Endodermal cell (in vitro differentiated cells): ENCODE measurements around the gene ALPK1. TPM values are rescaled to one million over a fixed set of nuclear protein-coding genes. Genes with fewer than 3 reads are reported as not detected.
"Not testable (repeated sequence)": the region's sequence is repeated elsewhere in the genome, so short reads cannot be mapped to it uniquely, and the experiment has no call there.

Experiments used
- DNase-seq: peaks from one replicate; pipeline ENCODE4 v3.0.0-alpha.2; 2017
- H3K27ac ChIP-seq: 2 replicates; pipeline ENCODE4 v1.5.1; 2013; ENCODE audit warnings: mild to moderate bottlenecking, low read depth, low read length, moderate library complexity
- H3K27me3 ChIP-seq: 2 replicates; pipeline ENCODE4 v1.6.1; 2013; ENCODE audit warnings: mild to moderate bottlenecking, low read length, moderate library complexity; ENCODE audit not compliant: insufficient read depth, control insufficient read depth, poor library complexity, severe bottlenecking
- H3K36me3 ChIP-seq: 2 replicates; pipeline ENCODE4 v1.7.0; 2013; ENCODE audit warnings: mild to moderate bottlenecking, low read length, moderate library complexity; ENCODE audit not compliant: control insufficient read depth, insufficient read depth
- H3K4me1 ChIP-seq: one replicate; pipeline ENCODE4 v1.7.0; 2013; ENCODE audit warnings: low read length; ENCODE audit not compliant: control insufficient read depth, insufficient read depth
- H3K4me3 ChIP-seq: 2 replicates; pipeline ENCODE4 v1.5.1; 2013; ENCODE audit warnings: mild to moderate bottlenecking, low read length, moderate library complexity
- H3K9ac ChIP-seq: 2 replicates; pipeline ENCODE4 v1.6.1; 2013; ENCODE audit warnings: mild to moderate bottlenecking, low read length, moderate library complexity; ENCODE audit not compliant: poor library complexity, severe bottlenecking; ENCODE audit errors: extremely low read depth
- H3K9me3 ChIP-seq: 2 replicates; pipeline ENCODE4 v1.6.1; 2013; ENCODE audit warnings: mild to moderate bottlenecking, low read length, moderate library complexity; ENCODE audit not compliant: control insufficient read depth
- H3K27ac Mint-ChIP-seq: 2 replicates; pipeline ENCODE4 v1.8.0; 2020; ENCODE audit warnings: mixed read lengths
- H3K27me3 Mint-ChIP-seq: 2 replicates; pipeline ENCODE4 v1.8.0; 2021; ENCODE audit warnings: mild to moderate bottlenecking, mixed read lengths; ENCODE audit not compliant: insufficient read depth
- H3K36me3 Mint-ChIP-seq: 2 replicates; pipeline ENCODE4 v1.8.0; 2020; ENCODE audit warnings: low read depth, mixed read lengths
- H3K4me1 Mint-ChIP-seq: 2 replicates; pipeline ENCODE4 v1.8.0; 2020; ENCODE audit warnings: mixed read lengths
- H3K4me3 Mint-ChIP-seq: 2 replicates; pipeline ENCODE4 v1.8.0; 2020; ENCODE audit warnings: mild to moderate bottlenecking, moderate library complexity, mixed read lengths
- H3K9me3 Mint-ChIP-seq: 2 replicates; pipeline ENCODE4 v1.8.0; 2020; ENCODE audit warnings: mild to moderate bottlenecking, mixed read lengths
- WGBS, 2 experiments: methylation state at CpG; one replicate each; pipeline versions ENCODE4 v1.1.5 to v1.1.7; 2013; ENCODE audit warnings: missing lambda C conversion rate in 2 of 2, mixed read lengths in 1 of 2; ENCODE audit not compliant: insufficient coverage in 1 of 2, insufficient read length in 1 of 2; 5-methylcytosine and 5-hydroxymethylcytosine counted together
- total RNA-seq, 2 donors: library from RNA; stranded (reverse); fragmentation: NEBNext Ultra II Directional in 1 of 2; extraction: Animal tissue kit (Norgen Biotek cat#: 25700) in 1 of 2; gene quantifications; 2 replicates in 1 of 2; 3 replicates in 1 of 2; pipeline ENCODE4 v1.2.1, GENCODE V29; 2021
- TF ChIP-seq, protein P1 (sequence below): fragments of 200-600 bp; sonication (generic); conservative IDR thresholded peaks from 2 replicates; pipeline ENCODE4 v1.5.0; 2021; ENCODE audit warnings: antibody characterized with exemption, mild to moderate bottlenecking

The ALPK1 gene
- total RNA-seq, 2 donors from 2014 or later = 0.24 to 0.44 TPM

DNA sequence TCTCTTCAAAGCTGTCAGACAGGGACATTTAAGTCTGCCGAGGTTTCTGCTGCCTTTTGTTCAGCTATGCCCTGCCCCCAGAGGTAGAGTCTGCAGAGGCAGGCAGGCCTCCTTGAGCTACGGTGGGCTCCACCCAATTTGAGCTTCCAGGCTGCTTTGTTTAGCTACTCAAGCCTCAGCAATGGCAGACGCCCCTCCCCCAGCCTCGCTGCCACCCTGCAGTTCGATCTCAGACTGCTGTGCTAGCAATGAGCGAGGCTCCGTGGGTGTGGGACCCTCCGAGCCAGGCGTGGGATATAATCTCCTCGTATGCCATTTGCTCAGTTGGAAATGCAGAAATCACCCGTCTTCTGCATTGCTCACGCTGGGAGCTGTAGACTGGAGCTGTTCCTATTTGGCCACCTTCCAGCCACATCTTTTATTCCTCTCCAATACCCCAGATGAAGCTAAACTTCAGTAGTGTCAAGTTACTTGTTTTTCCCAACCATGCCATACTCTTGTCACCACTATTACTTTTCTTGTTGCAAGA is 12.2 kb downstream of the ALPK1 start:
- not testable (repeated sequence) for H3K9me3 Mint-ChIP-seq, H3K4me1 ChIP-seq, H3K9ac ChIP-seq, H3K27ac ChIP-seq, H3K27me3 ChIP-seq, H3K36me3 ChIP-seq, H3K4me1 Mint-ChIP-seq, H3K9me3 ChIP-seq, H3K4me3 ChIP-seq, H3K36me3 Mint-ChIP-seq
- peak; percentile 78 for DNase-seq
- peak overlapping the region; percentile 26 for H3K27ac Mint-ChIP-seq
- 39 to 43% methylated on average over 10 to 12 of the region's 12 CpGs for WGBS, 2 experiments
- H3K27me3 Mint-ChIP-seq = peaks cover 11% of the 10 kb centered on the region
- H3K4me3 Mint-ChIP-seq = peak overlapping the region; percentile 33
- TF ChIP-seq, protein P1, sequence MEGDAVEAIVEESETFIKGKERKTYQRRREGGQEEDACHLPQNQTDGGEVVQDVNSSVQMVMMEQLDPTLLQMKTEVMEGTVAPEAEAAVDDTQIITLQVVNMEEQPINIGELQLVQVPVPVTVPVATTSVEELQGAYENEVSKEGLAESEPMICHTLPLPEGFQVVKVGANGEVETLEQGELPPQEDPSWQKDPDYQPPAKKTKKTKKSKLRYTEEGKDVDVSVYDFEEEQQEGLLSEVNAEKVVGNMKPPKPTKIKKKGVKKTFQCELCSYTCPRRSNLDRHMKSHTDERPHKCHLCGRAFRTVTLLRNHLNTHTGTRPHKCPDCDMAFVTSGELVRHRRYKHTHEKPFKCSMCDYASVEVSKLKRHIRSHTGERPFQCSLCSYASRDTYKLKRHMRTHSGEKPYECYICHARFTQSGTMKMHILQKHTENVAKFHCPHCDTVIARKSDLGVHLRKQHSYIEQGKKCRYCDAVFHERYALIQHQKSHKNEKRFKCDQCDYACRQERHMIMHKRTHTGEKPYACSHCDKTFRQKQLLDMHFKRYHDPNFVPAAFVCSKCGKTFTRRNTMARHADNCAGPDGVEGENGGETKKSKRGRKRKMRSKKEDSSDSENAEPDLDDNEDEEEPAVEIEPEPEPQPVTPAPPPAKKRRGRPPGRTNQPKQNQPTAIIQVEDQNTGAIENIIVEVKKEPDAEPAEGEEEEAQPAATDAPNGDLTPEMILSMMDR = peak; percentile 43

GRCh38 chr4:112311516-112311915 is 14.3 kb downstream of the ALPK1 start:
- Histone ChIP-seq H3K9ac (no peak overlapping the region), H3K4me3 (no peak overlapping the region), H3K36me3 (no peaks in the 10 kb centered on the region), H3K27me3 (no peaks in the 10 kb centered on the region), H3K9me3 (no peaks in the 10 kb centered on the region), H3K4me1 (no peaks in the 10 kb centered on the region), H3K27ac (no peak overlapping the region)
- peaks cover 6% of the 10 kb centered on the region for H3K9me3 Mint-ChIP-seq
- no peak for DNase-seq
- H3K27ac Mint-ChIP-seq = no peak overlapping the region
- TF ChIP-seq, protein P1 = no peak
- 93 to 100% methylated on average over 3 to 5 of the region's 5 CpGs for WGBS, 2 experiments
- H3K36me3 Mint-ChIP-seq = no peaks in the 10 kb centered on the region
- peaks cover 6% of the 10 kb centered on the region for H3K4me1 Mint-ChIP-seq
- no peak overlapping the region for H3K4me3 Mint-ChIP-seq
- peaks cover 15% of the 10 kb centered on the region for H3K27me3 Mint-ChIP-seq

DNA sequence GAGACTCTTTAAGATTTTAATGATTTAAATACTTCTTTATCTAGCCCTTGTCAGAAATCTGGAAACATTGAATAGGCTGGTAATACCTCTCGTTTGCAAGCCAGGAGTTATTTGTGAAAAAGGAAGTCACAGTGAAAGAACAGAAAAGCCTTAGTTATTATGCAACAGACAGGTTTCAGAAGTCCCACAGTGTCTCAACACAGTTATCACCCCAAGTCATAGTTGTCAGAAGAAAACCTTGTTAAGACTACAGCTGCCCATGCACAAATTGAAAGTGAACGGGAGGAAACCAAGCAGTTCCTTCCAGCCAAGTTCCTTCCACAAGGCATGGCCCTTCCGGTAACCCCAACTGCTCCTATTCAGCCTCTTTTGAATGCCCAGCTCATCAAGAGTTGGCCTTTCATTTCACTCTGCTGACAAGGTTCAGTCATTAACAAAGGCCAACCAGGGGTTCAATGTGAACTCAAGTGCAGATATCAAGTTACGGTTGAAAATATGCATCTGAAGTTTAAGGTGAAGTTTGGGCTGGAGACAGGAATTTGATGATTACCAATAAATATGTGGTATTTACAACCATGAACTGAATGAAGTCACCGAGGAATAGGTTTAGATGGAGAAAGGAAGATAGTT is 15.6 kb downstream of the ALPK1 start:
- no peak overlapping the region for H3K4me3 ChIP-seq
- no peak overlapping the region for H3K9ac ChIP-seq
- H3K36me3 ChIP-seq = no peaks in the 10 kb centered on the region
- no peaks in the 10 kb centered on the region for H3K27me3 ChIP-seq
- H3K36me3 Mint-ChIP-seq = no peaks in the 10 kb centered on the region
- no peaks in the 10 kb centered on the region for H3K9me3 ChIP-seq
- no peak overlapping the region for H3K4me3 Mint-ChIP-seq
- no peaks in the 10 kb centered on the region for H3K4me1 ChIP-seq
- 75 to 93% methylated on average over 4 to 5 of the region's 5 CpGs for WGBS, 2 experiments
- no peak for DNase-seq
- H3K9me3 Mint-ChIP-seq = peaks cover 6% of the 10 kb centered on the region
- H3K4me1 Mint-ChIP-seq = peaks cover 6% of the 10 kb centered on the region
- peaks cover 14% of the 10 kb centered on the region for H3K27me3 Mint-ChIP-seq
- TF ChIP-seq, protein P1 = no peak
- H3K27ac ChIP-seq = no peak overlapping the region
- no peak overlapping the region for H3K27ac Mint-ChIP-seq
